Lower leg skin (tissue), 3 donors: Measurements from ENCODE around the gene SIVA1.

Source experiments
- POLR2A ChIP-seq, 2 donors: fragments of 450-650 bp; IDR thresholded peaks; one replicate each; pipeline ENCODE4 v1.6.1; 2016 to 2017; ENCODE audit warnings: antibody characterized with exemption in 2 of 2, mild to moderate bottlenecking in 1 of 2, moderate library complexity in 1 of 2
- TF ChIP-seq, protein P1 (sequence below), 3 donors: fragments of 450-650 bp; IDR thresholded peaks; one replicate each; pipeline ENCODE4 v1.5.1; 2016; ENCODE audit warnings: antibody characterized with exemption in 3 of 3, mild to moderate bottlenecking in 3 of 3, moderate library complexity in 2 of 3

GRCh38 chr14:104715416-104715815 is 37.5 kb upstream of the SIVA1 start:
- TF ChIP-seq, protein P1, sequence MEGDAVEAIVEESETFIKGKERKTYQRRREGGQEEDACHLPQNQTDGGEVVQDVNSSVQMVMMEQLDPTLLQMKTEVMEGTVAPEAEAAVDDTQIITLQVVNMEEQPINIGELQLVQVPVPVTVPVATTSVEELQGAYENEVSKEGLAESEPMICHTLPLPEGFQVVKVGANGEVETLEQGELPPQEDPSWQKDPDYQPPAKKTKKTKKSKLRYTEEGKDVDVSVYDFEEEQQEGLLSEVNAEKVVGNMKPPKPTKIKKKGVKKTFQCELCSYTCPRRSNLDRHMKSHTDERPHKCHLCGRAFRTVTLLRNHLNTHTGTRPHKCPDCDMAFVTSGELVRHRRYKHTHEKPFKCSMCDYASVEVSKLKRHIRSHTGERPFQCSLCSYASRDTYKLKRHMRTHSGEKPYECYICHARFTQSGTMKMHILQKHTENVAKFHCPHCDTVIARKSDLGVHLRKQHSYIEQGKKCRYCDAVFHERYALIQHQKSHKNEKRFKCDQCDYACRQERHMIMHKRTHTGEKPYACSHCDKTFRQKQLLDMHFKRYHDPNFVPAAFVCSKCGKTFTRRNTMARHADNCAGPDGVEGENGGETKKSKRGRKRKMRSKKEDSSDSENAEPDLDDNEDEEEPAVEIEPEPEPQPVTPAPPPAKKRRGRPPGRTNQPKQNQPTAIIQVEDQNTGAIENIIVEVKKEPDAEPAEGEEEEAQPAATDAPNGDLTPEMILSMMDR (IDR thresholded peaks at IDR 0.05) = no peak
- TF ChIP-seq POLR2A (IDR thresholded peaks at IDR 0.05) = no peak
